ENCODE data around the gene ARHGAP19. TPM values are rescaled to one million over a fixed set of nuclear protein-coding genes. Genes with fewer than 3 reads are reported as not detected.

The ARHGAP19 gene
- total RNA-seq, 1 donor = 7.8 TPM

GRCh38 chr10:97185326-97186058 is 106.9 kb downstream of the ARHGAP19 start, which contains the start of gene SLIT1:
Gene SLIT1, minus strand, starts transcription at chr10:97185959. Its CDS starts 285 bp downstream, at chr10:97185674.
- H3K27me3 ChIP-seq (ENCODE audit: insufficient read depth, low read length) = peaks cover 23% of the 10 kb centered on the region
- no peaks in the 10 kb centered on the region for H3K4me1 ChIP-seq (ENCODE audit: insufficient read depth, low read length)
- H3K4me3 ChIP-seq (ENCODE audit: low read length) = no peak within 1 kb of the TSS

GRCh38 chr10:97184971-97185325 is 107.5 kb downstream of the ARHGAP19 start:
- no peaks in the 10 kb centered on the region for H3K4me1 ChIP-seq (ENCODE audit: insufficient read depth, low read length)
- no peaks in the 10 kb centered on the region for H3K9me3 ChIP-seq (ENCODE audit: low read depth, low read length)
- H3K4me3 ChIP-seq (ENCODE audit: low read length) = no peak overlapping the region
- peaks cover 26% of the 10 kb centered on the region for H3K27me3 ChIP-seq (ENCODE audit: insufficient read depth, low read length)

More at GRCh38 chr10:97185326-97186058, 106.9 kb downstream of the ARHGAP19 start, which contains the start of gene SLIT1:
- H3K9me3 ChIP-seq (ENCODE audit: low read depth, low read length) = no peaks in the 10 kb centered on the region

GRCh38 chr10:97183314-97183713 is 109.1 kb downstream of the ARHGAP19 start:
- Histone ChIP-seq H3K27me3 (ENCODE audit: insufficient read depth, low read length) (peaks cover 38% of the 10 kb centered on the region), H3K4me1 (ENCODE audit: insufficient read depth, low read length) (no peaks in the 10 kb centered on the region), H3K9me3 (ENCODE audit: low read depth, low read length) (no peaks in the 10 kb centered on the region)

GRCh38 chr10:97182288-97182990 is 110.0 kb downstream of the ARHGAP19 start:
- no peak overlapping the region for H3K4me3 ChIP-seq (ENCODE audit: low read length)
- peaks cover 41% of the 10 kb centered on the region for H3K27me3 ChIP-seq (ENCODE audit: insufficient read depth, low read length)
- no peaks in the 10 kb centered on the region for H3K4me1 ChIP-seq (ENCODE audit: insufficient read depth, low read length)
- H3K9me3 ChIP-seq (ENCODE audit: low read depth, low read length) = no peaks in the 10 kb centered on the region

More at GRCh38 chr10:97183314-97183713, 109.1 kb downstream of the ARHGAP19 start:
- no peak overlapping the region for H3K4me3 ChIP-seq (ENCODE audit: low read length)

GRCh38 chr10:97180986-97181385 is 111.5 kb downstream of the ARHGAP19 start:
- H3K4me3 ChIP-seq (ENCODE audit: low read length) = no peak overlapping the region
- no peaks in the 10 kb centered on the region for H3K4me1 ChIP-seq (ENCODE audit: insufficient read depth, low read length)
- H3K9me3 ChIP-seq (ENCODE audit: low read depth, low read length) = no peaks in the 10 kb centered on the region
- H3K27me3 ChIP-seq (ENCODE audit: insufficient read depth, low read length) = peaks cover 33% of the 10 kb centered on the region

- Histone ChIP-seq H3K9me3 (ENCODE audit: low read depth, low read length) (no peaks in the 10 kb centered on the region), H3K27me3 (ENCODE audit: insufficient read depth, low read length) (peaks cover 33% of the 10 kb centered on the region)
These were observed 112.1 kb downstream of the ARHGAP19 start for GRCh38 chr10:97180363-97180755.

GRCh38 chr10:97179731-97180362 is 112.6 kb downstream of the ARHGAP19 start:
- Histone ChIP-seq H3K4me3 (ENCODE audit: low read length) (no peak overlapping the region), H3K4me1 (ENCODE audit: insufficient read depth, low read length) (no peaks in the 10 kb centered on the region), H3K27me3 (ENCODE audit: insufficient read depth, low read length) (peaks cover 28% of the 10 kb centered on the region), H3K9me3 (ENCODE audit: low read depth, low read length) (no peaks in the 10 kb centered on the region)

More at GRCh38 chr10:97180363-97180755, 112.1 kb downstream of the ARHGAP19 start:
- H3K4me1 ChIP-seq (ENCODE audit: insufficient read depth, low read length) = no peaks in the 10 kb centered on the region
- H3K4me3 ChIP-seq (ENCODE audit: low read length) = no peak overlapping the region

- peaks cover 22% of the 10 kb centered on the region for H3K27me3 ChIP-seq (ENCODE audit: insufficient read depth, low read length)
These were observed 113.1 kb downstream of the ARHGAP19 start for GRCh38 chr10:97179311-97179710.

GRCh38 chr10:97178074-97178473 is 114.4 kb downstream of the ARHGAP19 start:
- Histone ChIP-seq H3K27me3 (ENCODE audit: insufficient read depth, low read length) (peaks cover 18% of the 10 kb centered on the region), H3K4me3 (ENCODE audit: low read length) (no peak overlapping the region), H3K4me1 (ENCODE audit: insufficient read depth, low read length) (no peaks in the 10 kb centered on the region), H3K9me3 (ENCODE audit: low read depth, low read length) (no peaks in the 10 kb centered on the region)

More at GRCh38 chr10:97179311-97179710, 113.1 kb downstream of the ARHGAP19 start:
- no peaks in the 10 kb centered on the region for H3K4me1 ChIP-seq (ENCODE audit: insufficient read depth, low read length)
- no peaks in the 10 kb centered on the region for H3K9me3 ChIP-seq (ENCODE audit: low read depth, low read length)
- no peak overlapping the region for H3K4me3 ChIP-seq (ENCODE audit: low read length)

- H3K27me3 ChIP-seq (ENCODE audit: insufficient read depth, low read length) = peaks cover 18% of the 10 kb centered on the region
- no peaks in the 10 kb centered on the region for H3K4me1 ChIP-seq (ENCODE audit: insufficient read depth, low read length)
- no peak overlapping the region for H3K4me3 ChIP-seq (ENCODE audit: low read length)
- no peaks in the 10 kb centered on the region for H3K9me3 ChIP-seq (ENCODE audit: low read depth, low read length)
These were observed 116.2 kb downstream of the ARHGAP19 start for GRCh38 chr10:97176226-97176625.

GRCh38 chr10:97175586-97175985 is 116.9 kb downstream of the ARHGAP19 start:
- Histone ChIP-seq H3K27me3 (ENCODE audit: insufficient read depth, low read length) (peaks cover 18% of the 10 kb centered on the region), H3K9me3 (ENCODE audit: low read depth, low read length) (no peaks in the 10 kb centered on the region), H3K4me1 (ENCODE audit: insufficient read depth, low read length) (no peaks in the 10 kb centered on the region), H3K4me3 (ENCODE audit: low read length) (no peak overlapping the region)

- no peaks in the 10 kb centered on the region for H3K9me3 ChIP-seq (ENCODE audit: low read depth, low read length)
- peaks cover 15% of the 10 kb centered on the region for H3K27me3 ChIP-seq (ENCODE audit: insufficient read depth, low read length)
- H3K4me1 ChIP-seq (ENCODE audit: insufficient read depth, low read length) = no peaks in the 10 kb centered on the region
- no peak overlapping the region for H3K4me3 ChIP-seq (ENCODE audit: low read length)
These were observed 117.5 kb downstream of the ARHGAP19 start for GRCh38 chr10:97174941-97175340.

- H3K27me3 ChIP-seq (ENCODE audit: insufficient read depth, low read length) = peaks cover 11% of the 10 kb centered on the region
- H3K4me3 ChIP-seq (ENCODE audit: low read length) = no peak overlapping the region
- no peaks in the 10 kb centered on the region for H3K4me1 ChIP-seq (ENCODE audit: insufficient read depth, low read length)
- H3K9me3 ChIP-seq (ENCODE audit: low read depth, low read length) = no peaks in the 10 kb centered on the region
These were observed 118.1 kb downstream of the ARHGAP19 start for GRCh38 chr10:97174276-97174775.

- Histone ChIP-seq H3K9me3 (ENCODE audit: low read depth, low read length) (no peaks in the 10 kb centered on the region), H3K4me3 (ENCODE audit: low read length) (no peak overlapping the region), H3K27me3 (ENCODE audit: insufficient read depth, low read length) (peaks cover under 1% of the 10 kb centered on the region), H3K4me1 (ENCODE audit: insufficient read depth, low read length) (no peaks in the 10 kb centered on the region)
These were observed 119.4 kb downstream of the ARHGAP19 start for GRCh38 chr10:97173036-97173435.
